Gastroesophageal sphincter (tissue), 4 donors: ENCODE data around the gene ZFP2. TPM values are rescaled to one million over a fixed set of nuclear protein-coding genes. Genes with fewer than 3 reads are reported as not detected.

Experiments
- ATAC-seq: fragments of 150-250 bp; one replicate; pipeline ENCODE4 v1.9.1; 2016; ENCODE audit warnings: mild to moderate bottlenecking, moderate library complexity
- H3K27ac ChIP-seq, 4 donors: fragments of 200-600 bp; sonication (generic) in 3 of 4; 1 replicate in 3 of 4; 2 replicates in 1 of 4; pipeline ENCODE4 v1.5.1; 2016 to 2019
- H3K27me3 ChIP-seq: fragments of 200-600 bp; sonication (generic); one replicate; pipeline ENCODE4 v1.5.1; 2019
- H3K36me3 ChIP-seq, 2 donors: fragments of 200-600 bp; sonication (generic); one replicate each; pipeline ENCODE4 v1.5.1; 2019; ENCODE audit warnings: control low read depth in 1 of 2
- H3K4me1 ChIP-seq, 3 donors: fragments of 200-600 bp; sonication (generic); 1 replicate in 2 of 3; 2 replicates in 1 of 3; pipeline ENCODE4 v1.5.1; 2016 to 2019; ENCODE audit warnings: control low read depth in 2 of 3
- H3K4me3 ChIP-seq, 2 donors: fragments of 200-600 bp; sonication (generic); one replicate each; pipeline ENCODE4 v1.5.1; 2019; ENCODE audit warnings: mild to moderate bottlenecking in 1 of 2, moderate library complexity in 1 of 2
- H3K9me3 ChIP-seq, 3 donors: fragments of 200-600 bp; sonication (generic); one replicate each; pipeline ENCODE4 v1.5.1; 2017 to 2019; ENCODE audit warnings: control low read depth in 2 of 3
- EP300 ChIP-seq: sonication (generic); formaldehyde crosslinking; IDR thresholded peaks from one replicate; pipeline ENCODE4 v1.6.1; 2017; ENCODE audit warnings: antibody characterized with exemption, mild to moderate bottlenecking
- POLR2A ChIP-seq, 2 donors: fragments of 450-650 bp; IDR thresholded peaks; one replicate each; pipeline ENCODE4 v1.6.1; 2017; ENCODE audit warnings: antibody characterized with exemption in 2 of 2, mild to moderate bottlenecking in 2 of 2, moderate library complexity in 1 of 2
- POLR2AphosphoS5 ChIP-seq: sonication (generic); formaldehyde crosslinking; IDR thresholded peaks from one replicate; pipeline ENCODE4 v1.6.1; 2017; ENCODE audit warnings: antibody characterized with exemption
- WGBS, 2 donors: methylation state at CpG; one replicate each; pipeline ENCODE4 v1.1.5; 2018; ENCODE audit warnings: low coverage in 1 of 2; 5-methylcytosine and 5-hydroxymethylcytosine counted together
- total RNA-seq, 4 donors: library from RNA; depleted of rRNA; stranded (reverse); fragments of >200 nt; gene quantifications; one replicate each; pipeline ENCODE4 v1.1.0, GENCODE V29; 2016
- TF ChIP-seq, protein P1 (sequence below), 4 experiments: fragments of 200-600 bp in 2 of 4; fragments of 450-650 bp in 2 of 4; sonication (generic) in 1 of 4; IDR thresholded peaks; one replicate each; pipeline ENCODE4 v1.5.1; 2017 to 2019; ENCODE audit warnings: antibody characterized with exemption in 4 of 4, mild to moderate bottlenecking in 2 of 4, moderate library complexity in 2 of 4

ZFP2 gene
- total RNA-seq = 10 to 100 TPM in 1 of 4 donors, 1 to 10 TPM in 3; 1.9 to 12.8 (median 3.4) TPM

DNA sequence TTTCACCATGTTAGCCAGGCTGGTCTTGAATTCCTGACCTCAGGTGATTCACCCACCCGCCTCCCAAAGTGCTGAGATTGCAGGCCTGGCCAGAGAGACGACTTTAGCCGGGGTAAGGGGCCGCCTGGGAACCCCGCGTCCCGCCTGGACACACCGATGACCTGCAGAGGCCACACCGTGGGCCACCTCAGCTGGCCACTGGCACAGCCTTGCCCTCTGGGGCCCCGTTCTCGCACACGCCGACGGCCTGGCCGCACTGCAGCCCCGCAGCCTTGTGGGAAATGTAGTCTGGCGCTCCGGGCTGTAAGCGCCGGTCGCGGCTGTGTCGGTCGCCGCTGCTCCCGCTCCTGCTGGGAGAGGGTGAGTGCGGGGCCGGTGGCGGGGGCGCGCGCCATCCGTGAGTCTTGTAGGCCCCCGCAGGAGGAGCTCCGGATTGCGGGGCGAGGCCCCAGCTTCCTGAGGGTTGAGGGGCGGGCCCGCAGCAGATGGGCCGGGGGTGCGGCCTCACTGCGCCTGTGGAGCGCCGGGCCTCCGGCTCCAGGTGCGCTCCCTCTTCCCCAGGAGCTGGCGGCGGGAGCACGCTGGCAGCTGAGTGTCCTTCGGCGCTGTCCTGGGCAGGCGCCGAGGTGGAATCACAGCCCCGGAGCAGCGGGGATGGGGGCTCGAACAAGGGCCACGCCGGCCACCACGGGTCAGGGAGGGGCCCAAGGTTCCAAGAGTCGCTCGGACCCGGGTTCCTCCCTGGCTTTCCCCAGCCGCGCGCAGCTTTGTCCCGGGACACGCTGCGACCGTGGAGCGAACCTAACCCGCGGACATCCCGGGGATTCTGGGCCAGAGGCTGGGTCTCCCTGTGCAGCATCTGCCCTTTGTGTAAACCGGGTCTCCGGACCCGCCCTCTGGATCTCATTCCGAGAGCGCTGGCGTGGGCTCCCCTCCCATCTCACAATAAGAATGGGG lies at the start of gene ZFP2:
Gene ZFP2 (plus strand): TSS at position 299 of the 957 bp plus-strand sequence. CDS start 35,401 bp downstream, outside the sequence.
- Histone ChIP-seq H3K27me3 (no peaks in the 10 kb centered on the region), H3K4me3 (peak within 1 kb of the TSS; percentile 65 to 80), H3K9me3 (no peaks in the 10 kb centered on the region), H3K4me1 (peaks cover 0 to 18% (median 0%) of the 10 kb centered on the region in 3 donors), H3K27ac (peak within 1 kb of the TSS; percentile 40 to 89 (median 82)), H3K36me3 (peaks cover 0 to 8% of the 10 kb centered on the region in 2 donors)
- WGBS, 2 donors = 3 to 7% methylated on average over 3 to 9 of the region's 79 CpGs
- ATAC-seq = peak; percentile 91
- TF ChIP-seq, protein P1, sequence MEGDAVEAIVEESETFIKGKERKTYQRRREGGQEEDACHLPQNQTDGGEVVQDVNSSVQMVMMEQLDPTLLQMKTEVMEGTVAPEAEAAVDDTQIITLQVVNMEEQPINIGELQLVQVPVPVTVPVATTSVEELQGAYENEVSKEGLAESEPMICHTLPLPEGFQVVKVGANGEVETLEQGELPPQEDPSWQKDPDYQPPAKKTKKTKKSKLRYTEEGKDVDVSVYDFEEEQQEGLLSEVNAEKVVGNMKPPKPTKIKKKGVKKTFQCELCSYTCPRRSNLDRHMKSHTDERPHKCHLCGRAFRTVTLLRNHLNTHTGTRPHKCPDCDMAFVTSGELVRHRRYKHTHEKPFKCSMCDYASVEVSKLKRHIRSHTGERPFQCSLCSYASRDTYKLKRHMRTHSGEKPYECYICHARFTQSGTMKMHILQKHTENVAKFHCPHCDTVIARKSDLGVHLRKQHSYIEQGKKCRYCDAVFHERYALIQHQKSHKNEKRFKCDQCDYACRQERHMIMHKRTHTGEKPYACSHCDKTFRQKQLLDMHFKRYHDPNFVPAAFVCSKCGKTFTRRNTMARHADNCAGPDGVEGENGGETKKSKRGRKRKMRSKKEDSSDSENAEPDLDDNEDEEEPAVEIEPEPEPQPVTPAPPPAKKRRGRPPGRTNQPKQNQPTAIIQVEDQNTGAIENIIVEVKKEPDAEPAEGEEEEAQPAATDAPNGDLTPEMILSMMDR (IDR thresholded peaks at IDR 0.05) = peak in 1 of 4 experiments; percentile 19
- TF ChIP-seq EP300 (no peak), POLR2AphosphoS5 (peak; percentile 35), POLR2A (IDR thresholded peaks at IDR 0.05) (peak; percentile 33 to 41)

DNA sequence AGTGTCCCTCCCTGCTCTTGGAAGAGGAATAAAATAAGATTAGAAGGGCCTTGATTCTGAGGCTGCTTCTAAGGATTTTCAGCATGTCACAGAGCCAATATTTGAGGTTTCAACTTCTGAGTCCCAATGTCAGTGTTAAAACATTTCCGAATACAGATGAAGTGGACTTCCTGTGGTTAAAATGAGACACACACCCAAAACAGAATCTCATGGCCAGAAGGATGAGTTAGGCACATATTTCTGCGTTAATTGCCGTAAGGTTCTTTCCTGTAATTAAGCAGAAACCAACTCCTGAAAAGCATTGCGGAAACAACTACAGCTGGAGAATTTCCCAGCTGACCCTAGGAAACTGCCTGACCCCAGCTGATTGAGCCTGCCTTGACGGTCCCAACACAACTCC lies 46.4 kb upstream of the ZFP2 start:
- 61 to 94% methylated on average over 2 to 5 of the region's 5 CpGs for WGBS, 2 donors
- H3K9me3 ChIP-seq = no peaks in the 10 kb centered on the region
- no peak for TF ChIP-seq EP300
- no peak for TF ChIP-seq POLR2A (IDR thresholded peaks at IDR 0.05)
- TF ChIP-seq POLR2AphosphoS5 = no peak
- TF ChIP-seq, protein P1 (IDR thresholded peaks at IDR 0.05) = no peak
- peaks cover 0 to 11% (median 4%) of the 10 kb centered on the region in 3 donors for H3K4me1 ChIP-seq
- H3K27me3 ChIP-seq = no peaks in the 10 kb centered on the region
- H3K4me3 ChIP-seq = no peak overlapping the region
- H3K36me3 ChIP-seq = no peaks in the 10 kb centered on the region
- no peak for ATAC-seq
- no peak overlapping the region for H3K27ac ChIP-seq

DNA sequence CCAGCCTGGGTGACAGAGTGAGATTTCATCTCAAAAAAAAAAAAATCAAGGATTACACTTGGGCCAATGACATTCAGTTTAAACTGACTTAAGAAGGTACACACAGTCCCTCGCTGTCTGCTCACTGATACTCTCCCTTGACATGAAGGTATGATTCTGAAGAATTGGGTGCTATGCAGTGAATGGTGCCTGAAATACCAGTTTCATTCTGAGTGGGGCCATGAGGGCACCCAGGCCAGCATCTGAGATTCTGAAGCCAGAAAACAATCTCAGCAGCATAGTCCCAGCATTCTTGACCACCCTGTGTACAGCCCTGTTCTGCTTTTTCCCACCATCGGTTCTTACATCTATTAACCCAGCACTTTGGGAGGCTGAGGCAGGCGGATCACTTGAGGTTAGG lies 43.8 kb upstream of the ZFP2 start:
- H3K36me3 ChIP-seq = no peaks in the 10 kb centered on the region
- 96 to 100% methylated on average over 1 to 3 of the region's 3 CpGs for WGBS, 2 donors
- H3K9me3 ChIP-seq = no peaks in the 10 kb centered on the region
- no peak for TF ChIP-seq EP300
- TF ChIP-seq, protein P1 (IDR thresholded peaks at IDR 0.05) = no peak
- H3K4me3 ChIP-seq = no peak overlapping the region
- ATAC-seq = no peak
- H3K27ac ChIP-seq = no peak overlapping the region
- H3K4me1 ChIP-seq = no peaks in the 10 kb centered on the region
- no peaks in the 10 kb centered on the region for H3K27me3 ChIP-seq

DNA sequence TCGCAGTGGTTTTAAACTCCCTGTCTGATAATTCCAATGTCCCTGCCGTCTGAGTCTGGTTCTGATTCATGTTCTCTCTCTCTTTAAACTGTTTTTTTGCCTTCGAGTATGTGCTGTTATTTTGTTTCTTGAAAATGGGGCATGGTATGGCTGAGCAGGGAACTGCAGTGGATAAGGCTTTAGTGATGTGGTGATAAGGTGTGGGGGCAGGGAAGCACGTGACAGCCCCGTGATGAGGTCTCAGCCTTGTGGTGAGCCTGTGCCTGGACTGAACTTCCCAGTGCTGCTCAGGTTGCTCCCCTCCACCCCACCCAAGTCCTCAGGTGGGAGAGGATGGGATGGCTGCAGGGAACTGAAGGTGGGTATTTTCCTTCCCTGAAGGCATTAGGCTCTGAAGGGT lies 41.4 kb upstream of the ZFP2 start:
- Histone ChIP-seq H3K4me3 (no peak overlapping the region), H3K4me1 (peaks cover 0 to 3% (median 0%) of the 10 kb centered on the region in 3 donors), H3K27me3 (no peaks in the 10 kb centered on the region), H3K9me3 (no peaks in the 10 kb centered on the region), H3K36me3 (no peaks in the 10 kb centered on the region), H3K27ac (no peak overlapping the region)
- no peak for TF ChIP-seq EP300
- TF ChIP-seq POLR2AphosphoS5 = no peak
- no peak for TF ChIP-seq POLR2A (IDR thresholded peaks at IDR 0.05)
- TF ChIP-seq, protein P1 (IDR thresholded peaks at IDR 0.05) = no peak
- no peak for ATAC-seq
- WGBS, 2 donors = 35 to 79% methylated on average over 2 to 5 of the region's 5 CpGs
